K562 (cell line): ENCODE data around the gene ALG14. TPM values are rescaled to one million over a fixed set of nuclear protein-coding genes. Genes with fewer than 3 reads are reported as not detected.

ENCODE experiments used
- ATAC-seq: fragments of 200-7000 bp; cut with Tn5 transposase; 3 replicates; pipeline ENCODE4 v1.9.1; 2020; ENCODE audit warnings: moderate library complexity
- BruUV-seq: library from RNA; stranded (reverse); fragments of 400-500 nt; replicated peaks from 2 replicates; lab custom pipeline; 2021; lab: Mats Ljungman, UMichigan
- CTCF ChIA-PET: fragments of 300-600 bp; formaldehyde crosslinking; extraction: SDS; loops from one replicate; lab custom pipeline; 2021; ENCODE audit warnings: low intra/inter-chr PET ratio; lab: Yijun Ruan, JAX
- POLR2A ChIA-PET: fragments of 300-600, 350-650 bp; sonication (Branson Sonifier 250); formaldehyde crosslinking; extraction: SDS; loops from one replicate; lab custom pipeline; 2021; ENCODE audit warnings: antibody characterized with exemption, inconsistent platforms; lab: Yijun Ruan, JAX
- DNase-seq, 4 experiments: peaks; one replicate each; pipeline versions ENCODE4 v3.0.0 to v3.0.0-alpha.2; 2011 to 2018; ENCODE audit warnings: low spot score in 3 of 4, mixed read lengths in 3 of 4; ENCODE audit errors: extremely low read depth in 1 of 4
- FAIRE-seq: peaks from 2 replicates; lab custom pipeline; 2011; peaks lifted over from hg19 to GRCh38; lab: Jason Lieb, UNC
- H2AFZ ChIP-seq: 2 replicates; pipeline ENCODE4 v1.6.0; 2011; ENCODE audit warnings: low read depth, low read length, control low read depth, inconsistent platforms
- H3K27ac ChIP-seq: fragments of 200-600 bp; 3 replicates; pipeline ENCODE4 v1.8.0; 2011; ENCODE audit warnings: low read depth, mild to moderate bottlenecking, control low read depth, inconsistent platforms, low read length, moderate library complexity, mixed read lengths; ENCODE audit errors: extremely low read depth
- H3K27me3 ChIP-seq, 2 experiments: fragments of 300-600 bp in 1 of 2; 2 replicates in 1 of 2; 3 replicates in 1 of 2; pipeline versions ENCODE4 v1.6.0 to v1.8.0; 2011; ENCODE audit warnings: inconsistent platforms in 2 of 2, low read length in 2 of 2, mild to moderate bottlenecking in 1 of 2, mixed read lengths in 1 of 2, moderate library complexity in 1 of 2; ENCODE audit not compliant: control insufficient read depth in 2 of 2, insufficient read depth in 2 of 2
- H3K36me3 ChIP-seq: fragments of 300-600 bp; 3 replicates; pipeline ENCODE4 v1.8.0; 2011; ENCODE audit warnings: mild to moderate bottlenecking, low read length, inconsistent platforms; ENCODE audit not compliant: control insufficient read depth, insufficient read depth
- H3K4me1 ChIP-seq, 2 experiments: fragments of 200-600 bp in 1 of 2; replicated peaks in 1 of 2; 2 replicates in 1 of 2; 3 replicates in 1 of 2; pipeline versions ENCODE4 v1.5.1 to v1.8.0; 2011; ENCODE audit warnings: inconsistent platforms in 2 of 2, low read length in 2 of 2, mild to moderate bottlenecking in 1 of 2, mixed read lengths in 1 of 2, moderate library complexity in 1 of 2; ENCODE audit not compliant: control insufficient read depth in 2 of 2, insufficient read depth in 2 of 2
- H3K4me2 ChIP-seq: 2 replicates; pipeline ENCODE4 v1.6.1; 2011; ENCODE audit warnings: low read length, control low read depth, inconsistent platforms, mixed read lengths; ENCODE audit not compliant: insufficient read depth
- H3K4me3 ChIP-seq: fragments of 200-600 bp; sonication (generic), shearing (Covaris generic); 2 replicates; pipeline ENCODE4 v1.5.1; 2016; ENCODE audit warnings: control low read depth, inconsistent platforms
- H3K79me2 ChIP-seq: fragments of 200-600 bp; 3 replicates; pipeline ENCODE4 v1.8.0; 2011; ENCODE audit warnings: low read length, inconsistent platforms; ENCODE audit not compliant: control insufficient read depth, insufficient read depth
- H3K9ac ChIP-seq, 2 experiments: 2 replicates each; pipeline versions ENCODE4 v1.6.0 to v1.6.1; 2011; ENCODE audit warnings: low read depth in 2 of 2, low read length in 2 of 2, control low read depth in 1 of 2, inconsistent platforms in 1 of 2, mild to moderate bottlenecking in 1 of 2, mixed read lengths in 1 of 2; ENCODE audit not compliant: insufficient read depth in 1 of 2
- H3K9me1 ChIP-seq: one replicate; pipeline ENCODE4 v1.6.0; 2011; ENCODE audit warnings: inconsistent platforms, mild to moderate bottlenecking, low read length, moderate library complexity; ENCODE audit not compliant: control insufficient read depth, insufficient read depth
- H3K9me3 ChIP-seq: replicated peaks from 2 replicates; pipeline ENCODE4 v1.5.1; 2011; ENCODE audit warnings: low read depth, low read length, inconsistent platforms; ENCODE audit not compliant: control insufficient read depth, insufficient read depth
- H4K20me1 ChIP-seq: replicated peaks from 2 replicates; pipeline ENCODE4 v1.6.1; 2011; ENCODE audit warnings: low read length, inconsistent platforms, mixed read lengths; ENCODE audit not compliant: control insufficient read depth, insufficient read depth
- CTBP1 ChIP-seq: fragments of 450-650 bp; IDR thresholded peaks from 2 replicates; pipeline ENCODE4 v1.6.1; 2016; ENCODE audit warnings: borderline replicate concordance
- DMBX1 ChIP-seq: fragments of 250-450 bp; sonication (Bioruptor Pico); IDR thresholded peaks from 2 replicates; pipeline ENCODE4 v1.8.0; 2022; ENCODE audit warnings: inconsistent platforms, mild to moderate bottlenecking, moderate library complexity, borderline replicate concordance
- ELF1 ChIP-seq: fragments of 200-800 bp; sonication (Bioruptor generic); IDR thresholded peaks from 2 replicates; pipeline ENCODE4 v1.6.1; 2016; ENCODE audit warnings: missing genetic modification characterization, missing compliant biosample characterization
- FOS ChIP-seq: IDR thresholded peaks from 3 replicates; pipeline ENCODE4 v1.6.1; 2011; ENCODE audit not compliant: insufficient read length; ENCODE audit errors: extremely low read depth
- FOSL1 ChIP-seq: fragments of 200-800 bp; sonication (Bioruptor generic); conservative IDR thresholded peaks from 2 replicates; pipeline ENCODE4 v1.6.1; 2016; ENCODE audit warnings: missing genetic modification characterization, missing compliant biosample characterization
- HCFC1 ChIP-seq: IDR thresholded peaks from 2 replicates; pipeline ENCODE4 v1.6.1; 2012; ENCODE audit warnings: low read depth, low read length, improper control_type of control experiment
- MEF2D ChIP-seq: conservative IDR thresholded peaks from 2 replicates; pipeline ENCODE4 v1.6.1; 2016; ENCODE audit warnings: low read depth, missing genetic modification characterization, missing compliant biosample characterization
- POLR3G ChIP-seq: IDR thresholded peaks from 2 replicates; pipeline ENCODE4 v1.6.1; 2011; ENCODE audit not compliant: insufficient read length, insufficient replicate concordance; ENCODE audit errors: extremely low read depth
- PRPF4 ChIP-seq: fragments of 200-400 bp; formaldehyde crosslinking; IDR thresholded peaks from one replicate; pipeline ENCODE4 v1.6.1; 2017; ENCODE audit warnings: low read length, low read depth, mild to moderate bottlenecking; ENCODE audit not compliant: insufficient read depth, poor library complexity, severe bottlenecking
- SMAD3 ChIP-seq: fragments of 450-650 bp; formaldehyde crosslinking; conservative IDR thresholded peaks from 2 replicates; pipeline ENCODE4 v1.4.0; 2020; ENCODE audit warnings: mild to moderate bottlenecking
- SMC3 ChIP-seq: conservative IDR thresholded peaks from 2 replicates; pipeline ENCODE4 v1.6.1; 2011; ENCODE audit warnings: low read depth, low read length, improper control_type of control experiment; ENCODE audit not compliant: insufficient read depth
- TGIF2 ChIP-seq: sonication (generic); formaldehyde crosslinking; IDR thresholded peaks from 2 replicates; pipeline ENCODE4 v1.8.1; 2022; ENCODE audit warnings: mild to moderate bottlenecking, missing genetic modification reagents, moderate library complexity
- TSC22D4 ChIP-seq: fragments of 450-650 bp; IDR thresholded peaks from 2 replicates; pipeline ENCODE4 v1.6.1; 2016; ENCODE audit warnings: missing genetic modification characterization, missing biosample characterization, control low read depth
- U2AF1 ChIP-seq: fragments of 200-400 bp; formaldehyde crosslinking; optimal IDR thresholded peaks from 2 replicates; pipeline ENCODE3; 2017; ENCODE audit warnings: mild to moderate bottlenecking, low read depth, low read length, moderate library complexity
- ZNF184 ChIP-seq: sonication (generic); formaldehyde crosslinking; IDR thresholded peaks from 2 replicates; pipeline ENCODE4 v1.5.0; 2020; ENCODE audit warnings: missing genetic modification reagents
- ZNF830 ChIP-seq: fragments of 250-450 bp; sonication (Bioruptor Pico); IDR thresholded peaks from 2 replicates; pipeline ENCODE4 v1.5.0; 2021; ENCODE audit warnings: mild to moderate bottlenecking
- WGBS: fragments of 100-300 bp; shearing (Covaris generic); methylation state at CpG from one replicate; pipeline ENCODE4 v1.1.6; 2016; ENCODE audit warnings: low coverage, mixed read lengths; ENCODE audit not compliant: insufficient coverage; ENCODE audit errors: missing lambda C conversion rate; 5-methylcytosine and 5-hydroxymethylcytosine counted together
- in situ Hi-C: fragments of 300-500 bp; cut with MboI; formaldehyde crosslinking; loops from 4 replicates; pipeline ENCODE4 v1.15.0; 2018; ENCODE audit warnings: inconsistent platforms, mixed read lengths
- intact Hi-C: fragments of 100-400 bp; cut with micrococcal nuclease; formaldehyde crosslinking; loops from 2 replicates; pipeline ENCODE4 v1.14.2; 2022
- polyA plus RNA-seq, 8 experiments: library from polyadenylated mRNA; depleted of rRNA in 4 of 8; stranded (reverse) in 5 of 8; unstranded in 3 of 8; fragments of >200 nt; fragmentation: Nextera tagmentation in 2 of 8; fragmentation: Illumina TruSeq in 1 of 8; extraction: Ambion mirVana in 2 of 8; extraction: Trizol in 1 of 8; gene quantifications; 2 replicates each; pipeline versions ENCODE4 v1.2.1 to v1.2.3, GENCODE V29; 2011 to 2014; ENCODE audit warnings: inconsistent platforms in 1 of 8, missing spikeins in 1 of 8
- total RNA-seq, 7 experiments: library from RNA; depleted of rRNA in 6 of 7; stranded (reverse); fragments of >200 nt in 6 of 7; fragmentation: Illumina TruSeq in 2 of 7; extraction: Trizol in 2 of 7; gene quantifications; 2 replicates each; pipeline versions ENCODE4 v1.2.1 to v1.2.3, GENCODE V29; 2011 to 2021; ENCODE audit warnings: low replicate concordance in 1 of 7
- TF ChIP-seq, protein P1 (sequence below): fragments of 450-650 bp; IDR thresholded peaks from 2 replicates; pipeline ENCODE4 v1.6.1; 2018; ENCODE audit warnings: mild to moderate bottlenecking, low read depth; ENCODE audit not compliant: partially characterized antibody
- TF ChIP-seq, protein P2 (sequence below), 2 experiments: fragments of 450-650 bp in 1 of 2; IDR thresholded peaks; 2 replicates each; pipeline ENCODE4 v1.6.1; 2011 to 2017; ENCODE audit warnings: low read depth in 2 of 2, antibody characterized with exemption in 1 of 2, borderline replicate concordance in 1 of 2, low read length in 1 of 2, mild to moderate bottlenecking in 1 of 2, mixed read lengths in 1 of 2; ENCODE audit not compliant: control insufficient read depth in 1 of 2

Gene ALG14
- total and polyA plus RNA-seq, 9 of the 15 experiments (the other 6 are each of a cell fraction or from before 2014, with no cell fraction given) = 2.8 to 16.2 (median 4.9) TPM

GRCh38 chr1:95086949-95087533 is 14.3 kb upstream of the ALG14 start:
- Histone ChIP-seq H3K27me3 (no peaks in the 10 kb centered on the region), H3K4me3 (no peak overlapping the region), H3K4me2 (peak overlapping the region; percentile 46), H3K9me3 (peaks cover 14% of the 10 kb centered on the region), H3K79me2 (no peaks in the 10 kb centered on the region), H3K4me1 (peaks cover 11 to 43% of the 10 kb centered on the region in 2 experiments; a peak in 4 of 5 replicates), H2AFZ (peak overlapping the region; percentile 81), H4K20me1 (no peaks in the 10 kb centered on the region), H3K27ac (peak overlapping the region; percentile 95), H3K9me1 (no peaks in the 10 kb centered on the region), H3K36me3 (no peaks in the 10 kb centered on the region), H3K9ac (peak overlapping the region in 1 of 2 experiments; percentile 52; a peak in 2 of 4 replicates)
- 5% methylated on average over 5 of the region's 5 CpGs for WGBS
- peak; percentile 13 for ATAC-seq
- BruUV-seq = no TSS peak
- peak; percentile 56 for FAIRE-seq
- intact Hi-C loops = loop anchor here (10.0 kb wide), 1 partner anchor 88 kb away; no protein-coding TSS in a partner anchor
- CTCF ChIA-PET = no interaction called here
- POLR2A ChIA-PET = no interaction called here
- in situ Hi-C loops = no loop called here
- peak; percentile 21 to 69 (median 38) for DNase-seq
- TF ChIP-seq FOS = no peak
- no peak for TF ChIP-seq U2AF1
- TF ChIP-seq SMC3 = no peak
- TF ChIP-seq ELF1 (tag) = no peak
- TF ChIP-seq, protein P1, sequence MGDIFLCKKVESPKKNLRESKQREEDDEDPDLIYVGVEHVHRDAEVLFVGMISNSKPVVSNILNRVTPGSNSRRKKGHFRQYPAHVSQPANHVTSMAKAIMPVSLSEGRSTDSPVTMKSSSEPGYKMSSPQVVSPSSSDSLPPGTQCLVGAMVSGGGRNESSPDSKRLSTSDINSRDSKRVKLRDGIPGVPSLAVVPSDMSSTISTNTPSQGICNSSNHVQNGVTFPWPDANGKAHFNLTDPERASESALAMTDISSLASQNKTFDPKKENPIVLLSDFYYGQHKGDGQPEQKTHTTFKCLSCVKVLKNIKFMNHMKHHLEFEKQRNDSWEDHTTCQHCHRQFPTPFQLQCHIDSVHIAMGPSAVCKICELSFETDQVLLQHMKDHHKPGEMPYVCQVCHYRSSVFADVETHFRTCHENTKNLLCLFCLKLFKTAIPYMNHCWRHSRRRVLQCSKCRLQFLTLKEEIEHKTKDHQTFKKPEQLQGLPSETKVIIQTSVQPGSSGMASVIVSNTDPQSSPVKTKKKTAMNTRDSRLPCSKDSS = no peak
- no peak for TF ChIP-seq ZNF184 (CRISPR knock-in tag)
- TF ChIP-seq PRPF4 = no peak
- TF ChIP-seq SMAD3 (CRISPR knock-in tag) = no peak
- TF ChIP-seq TSC22D4 = no peak
- TF ChIP-seq ZNF830 = no peak
- no peak for TF ChIP-seq TGIF2 (CRISPR knock-in tag)
- TF ChIP-seq CTBP1 = peak; percentile 16; the same call in 1 of the 2 replicates
- no peak for TF ChIP-seq HCFC1
- peak; percentile 25; the same call in 1 of the 2 replicates for TF ChIP-seq FOSL1 (tag)
- 0 out of 2 replicates have a peak, but pooled peaks have one; percentile 28 for TF ChIP-seq DMBX1 (CRISPR knock-in tag)
- no peak for TF ChIP-seq MEF2D (tag)
- TF ChIP-seq, protein P2, sequence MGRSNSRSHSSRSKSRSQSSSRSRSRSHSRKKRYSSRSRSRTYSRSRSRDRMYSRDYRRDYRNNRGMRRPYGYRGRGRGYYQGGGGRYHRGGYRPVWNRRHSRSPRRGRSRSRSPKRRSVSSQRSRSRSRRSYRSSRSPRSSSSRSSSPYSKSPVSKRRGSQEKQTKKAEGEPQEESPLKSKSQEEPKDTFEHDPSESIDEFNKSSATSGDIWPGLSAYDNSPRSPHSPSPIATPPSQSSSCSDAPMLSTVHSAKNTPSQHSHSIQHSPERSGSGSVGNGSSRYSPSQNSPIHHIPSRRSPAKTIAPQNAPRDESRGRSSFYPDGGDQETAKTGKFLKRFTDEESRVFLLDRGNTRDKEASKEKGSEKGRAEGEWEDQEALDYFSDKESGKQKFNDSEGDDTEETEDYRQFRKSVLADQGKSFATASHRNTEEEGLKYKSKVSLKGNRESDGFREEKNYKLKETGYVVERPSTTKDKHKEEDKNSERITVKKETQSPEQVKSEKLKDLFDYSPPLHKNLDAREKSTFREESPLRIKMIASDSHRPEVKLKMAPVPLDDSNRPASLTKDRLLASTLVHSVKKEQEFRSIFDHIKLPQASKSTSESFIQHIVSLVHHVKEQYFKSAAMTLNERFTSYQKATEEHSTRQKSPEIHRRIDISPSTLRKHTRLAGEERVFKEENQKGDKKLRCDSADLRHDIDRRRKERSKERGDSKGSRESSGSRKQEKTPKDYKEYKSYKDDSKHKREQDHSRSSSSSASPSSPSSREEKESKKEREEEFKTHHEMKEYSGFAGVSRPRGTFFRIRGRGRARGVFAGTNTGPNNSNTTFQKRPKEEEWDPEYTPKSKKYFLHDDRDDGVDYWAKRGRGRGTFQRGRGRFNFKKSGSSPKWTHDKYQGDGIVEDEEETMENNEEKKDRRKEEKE (IDR thresholded peaks at IDR 0.05; ENCODE audit: borderline replicate concordance in 1 of 2, control insufficient read depth in 1 of 2, low read depth in 2 of 2, low read length in 1 of 2) = no peak
- TF ChIP-seq POLR3G = no peak
